Memory B cell (primary cell): ENCODE data around the gene MSMP.

Source experiments
- ATAC-seq: fragments of 150-1000 bp; cut with Tn5 transposase; 2 replicates; pipeline ENCODE4 v1.10.0; 2021; ENCODE audit warnings: low read depth, mild to moderate bottlenecking, moderate library complexity
- DNase-seq, 2 donors: peaks; one replicate each; pipeline ENCODE4 v3.0.0; 2022; ENCODE audit warnings: low spot score in 2 of 2
- H3K27ac Mint-ChIP-seq: one replicate; pipeline ENCODE4 v1.8.0; 2022; ENCODE audit warnings: mild to moderate bottlenecking, moderate library complexity, mixed read lengths
- H3K27me3 Mint-ChIP-seq: one replicate; pipeline ENCODE4 v1.8.0; 2022; ENCODE audit warnings: mixed read lengths
- H3K36me3 Mint-ChIP-seq: one replicate; pipeline ENCODE4 v1.8.0; 2022; ENCODE audit warnings: mild to moderate bottlenecking, mixed read lengths
- H3K4me1 Mint-ChIP-seq: one replicate; pipeline ENCODE4 v1.8.0; 2022; ENCODE audit warnings: mixed read lengths
- H3K4me3 Mint-ChIP-seq: one replicate; pipeline ENCODE4 v1.8.0; 2022; ENCODE audit warnings: mild to moderate bottlenecking, moderate library complexity, mixed read lengths
- H3K9me3 Mint-ChIP-seq: one replicate; pipeline ENCODE4 v1.8.0; 2022; ENCODE audit warnings: mixed read lengths

MSMP gene

GRCh38 chr9:35789541-35789940 lies 35.5 kb upstream of the MSMP start:
- H3K36me3 Mint-ChIP-seq = peaks cover 15% of the 10 kb centered on the region

GRCh38 chr9:35783418-35783817 lies 29.3 kb upstream of the MSMP start:
- H3K27ac Mint-ChIP-seq = no peak overlapping the region
- H3K4me1 Mint-ChIP-seq = no peaks in the 10 kb centered on the region
- H3K27me3 Mint-ChIP-seq = no peaks in the 10 kb centered on the region
- no peak overlapping the region for H3K4me3 Mint-ChIP-seq
- DNase-seq (no peak), ATAC-seq (no peak)
- peaks cover 30% of the 10 kb centered on the region for H3K36me3 Mint-ChIP-seq
- peaks cover 2% of the 10 kb centered on the region for H3K9me3 Mint-ChIP-seq

More at GRCh38 chr9:35789541-35789940, 35.5 kb upstream of the MSMP start:
- no peaks in the 10 kb centered on the region for H3K9me3 Mint-ChIP-seq
- no peak for DNase-seq
- no peak for ATAC-seq
- H3K4me1 Mint-ChIP-seq = peaks cover 6% of the 10 kb centered on the region
- H3K27ac Mint-ChIP-seq = no peak overlapping the region
- H3K4me3 Mint-ChIP-seq = no peak overlapping the region
- peaks cover 3% of the 10 kb centered on the region for H3K27me3 Mint-ChIP-seq

- H3K27ac Mint-ChIP-seq = no peak overlapping the region
- no peak for ATAC-seq
- peaks cover 27% of the 10 kb centered on the region for H3K36me3 Mint-ChIP-seq
- no peaks in the 10 kb centered on the region for H3K27me3 Mint-ChIP-seq
- DNase-seq = no peak
- H3K9me3 Mint-ChIP-seq = peaks cover 2% of the 10 kb centered on the region
- no peak overlapping the region for H3K4me3 Mint-ChIP-seq
- no peaks in the 10 kb centered on the region for H3K4me1 Mint-ChIP-seq
Observed at GRCh38 chr9:35781066-35781465, 27.0 kb upstream of the MSMP start.

GRCh38 chr9:35778496-35778895 lies 24.4 kb upstream of the MSMP start:
- H3K27ac Mint-ChIP-seq = no peak overlapping the region
- ATAC-seq = no peak

GRCh38 chr9:35776018-35776417 lies 21.9 kb upstream of the MSMP start:
- peaks cover 9% of the 10 kb centered on the region for H3K36me3 Mint-ChIP-seq
- DNase-seq (no peak), ATAC-seq (peak; percentile 35)
- peaks cover 4% of the 10 kb centered on the region for H3K4me1 Mint-ChIP-seq
- peak overlapping the region; percentile 50 for H3K27ac Mint-ChIP-seq
- no peaks in the 10 kb centered on the region for H3K9me3 Mint-ChIP-seq
- no peaks in the 10 kb centered on the region for H3K27me3 Mint-ChIP-seq
- no peak overlapping the region for H3K4me3 Mint-ChIP-seq

More at GRCh38 chr9:35778496-35778895, 24.4 kb upstream of the MSMP start:
- Mint-ChIP-seq H3K27me3 (no peaks in the 10 kb centered on the region), H3K36me3 (peaks cover 13% of the 10 kb centered on the region), H3K4me3 (no peak overlapping the region), H3K4me1 (peaks cover 4% of the 10 kb centered on the region), H3K9me3 (peaks cover 2% of the 10 kb centered on the region)
- DNase-seq = no peak

- H3K4me3 Mint-ChIP-seq = no peak overlapping the region
- ATAC-seq (no peak), DNase-seq (no peak)
- no peaks in the 10 kb centered on the region for H3K27me3 Mint-ChIP-seq
- H3K9me3 Mint-ChIP-seq = no peaks in the 10 kb centered on the region
- peak overlapping the region; percentile 50 for H3K27ac Mint-ChIP-seq
- H3K4me1 Mint-ChIP-seq = peaks cover 4% of the 10 kb centered on the region
- H3K36me3 Mint-ChIP-seq = peaks cover 5% of the 10 kb centered on the region
Observed at GRCh38 chr9:35774907-35775635, 21.0 kb upstream of the MSMP start.

- no peaks in the 10 kb centered on the region for H3K9me3 Mint-ChIP-seq
- DNase-seq (no peak), ATAC-seq (no peak)
- H3K27ac Mint-ChIP-seq = no peak overlapping the region
- no peaks in the 10 kb centered on the region for H3K36me3 Mint-ChIP-seq
- no peaks in the 10 kb centered on the region for H3K27me3 Mint-ChIP-seq
- no peak overlapping the region for H3K4me3 Mint-ChIP-seq
- H3K4me1 Mint-ChIP-seq = peaks cover 4% of the 10 kb centered on the region
Observed at GRCh38 chr9:35771943-35772342, 17.9 kb upstream of the MSMP start.

- Mint-ChIP-seq H3K36me3 (no peaks in the 10 kb centered on the region), H3K4me3 (no peak overlapping the region), H3K27me3 (no peaks in the 10 kb centered on the region), H3K9me3 (no peaks in the 10 kb centered on the region), H3K27ac (no peak overlapping the region), H3K4me1 (peaks cover 4% of the 10 kb centered on the region)
- DNase-seq = no peak
- ATAC-seq = no peak
Observed at GRCh38 chr9:35771534-35771933, 17.5 kb upstream of the MSMP start.

GRCh38 chr9:35771075-35771433 lies 17.0 kb upstream of the MSMP start:
- no peak for DNase-seq
- no peaks in the 10 kb centered on the region for H3K36me3 Mint-ChIP-seq
- no peaks in the 10 kb centered on the region for H3K9me3 Mint-ChIP-seq
- H3K4me3 Mint-ChIP-seq = no peak overlapping the region
- no peak for ATAC-seq
- H3K27me3 Mint-ChIP-seq = no peaks in the 10 kb centered on the region
- no peak overlapping the region for H3K27ac Mint-ChIP-seq
- H3K4me1 Mint-ChIP-seq = peaks cover 4% of the 10 kb centered on the region

GRCh38 chr9:35769763-35770162 lies 15.7 kb upstream of the MSMP start:
- H3K27ac Mint-ChIP-seq = no peak overlapping the region

GRCh38 chr9:35767458-35767857 lies 13.4 kb upstream of the MSMP start:
- Mint-ChIP-seq H3K4me3 (no peak overlapping the region), H3K27me3 (no peaks in the 10 kb centered on the region), H3K36me3 (no peaks in the 10 kb centered on the region), H3K4me1 (peaks cover 2% of the 10 kb centered on the region), H3K27ac (no peak overlapping the region), H3K9me3 (no peaks in the 10 kb centered on the region)
- ATAC-seq = no peak
- no peak for DNase-seq

More at GRCh38 chr9:35769763-35770162, 15.7 kb upstream of the MSMP start:
- ATAC-seq = no peak
- Mint-ChIP-seq H3K4me3 (no peak overlapping the region), H3K4me1 (no peaks in the 10 kb centered on the region), H3K27me3 (no peaks in the 10 kb centered on the region), H3K9me3 (no peaks in the 10 kb centered on the region), H3K36me3 (no peaks in the 10 kb centered on the region)
- DNase-seq = no peak

GRCh38 chr9:35766997-35767396 lies 12.9 kb upstream of the MSMP start:
- Mint-ChIP-seq H3K4me3 (no peak overlapping the region), H3K27me3 (no peaks in the 10 kb centered on the region), H3K27ac (no peak overlapping the region), H3K4me1 (peaks cover 4% of the 10 kb centered on the region), H3K9me3 (no peaks in the 10 kb centered on the region), H3K36me3 (no peaks in the 10 kb centered on the region)
- DNase-seq = no peak
- ATAC-seq = no peak

GRCh38 chr9:35763803-35764202 lies 9.7 kb upstream of the MSMP start:
- no peaks in the 10 kb centered on the region for H3K27me3 Mint-ChIP-seq
- no peaks in the 10 kb centered on the region for H3K9me3 Mint-ChIP-seq
- no peak overlapping the region for H3K27ac Mint-ChIP-seq
- DNase-seq (no peak), ATAC-seq (no peak)
- no peaks in the 10 kb centered on the region for H3K36me3 Mint-ChIP-seq
- H3K4me1 Mint-ChIP-seq = peaks cover 16% of the 10 kb centered on the region
- H3K4me3 Mint-ChIP-seq = no peak overlapping the region

- no peak for ATAC-seq
- peaks cover 20% of the 10 kb centered on the region for H3K4me1 Mint-ChIP-seq
Observed at GRCh38 chr9:35763181-35763580, 9.1 kb upstream of the MSMP start.

GRCh38 chr9:35760651-35761050 lies 6.6 kb upstream of the MSMP start:
- Mint-ChIP-seq H3K36me3 (no peaks in the 10 kb centered on the region), H3K9me3 (no peaks in the 10 kb centered on the region), H3K4me1 (peaks cover 37% of the 10 kb centered on the region), H3K27ac (no peak overlapping the region), H3K27me3 (no peaks in the 10 kb centered on the region), H3K4me3 (no peak overlapping the region)
- DNase-seq (no peak), ATAC-seq (no peak)

More at GRCh38 chr9:35763181-35763580, 9.1 kb upstream of the MSMP start:
- no peak for DNase-seq
- no peaks in the 10 kb centered on the region for H3K27me3 Mint-ChIP-seq
- H3K4me3 Mint-ChIP-seq = no peak overlapping the region
- H3K36me3 Mint-ChIP-seq = no peaks in the 10 kb centered on the region
- no peaks in the 10 kb centered on the region for H3K9me3 Mint-ChIP-seq
- no peak overlapping the region for H3K27ac Mint-ChIP-seq
